Adrenal gland (tissue), 5 donors: ENCODE results near the gene MAPKAPK5.
A peak's percentile ranks its signal among the peaks of the same experiment; 100 is the strongest.

Experiments
- POLR2A ChIP-seq, 2 donors: fragments of 450-650 bp; IDR thresholded peaks; one replicate each; pipeline ENCODE4 v1.6.1; 2017; ENCODE audit warnings: antibody characterized with exemption in 2 of 2, mild to moderate bottlenecking in 2 of 2, moderate library complexity in 1 of 2
- TF ChIP-seq, protein P1 (sequence below), 6 experiments: fragments of 450-650 bp in 4 of 6; fragments of 200-600 bp in 2 of 6; sonication (generic) in 1 of 6; IDR thresholded peaks; 1 replicate in 5 of 6; 2 replicates in 1 of 6; pipeline versions ENCODE4 v1.5.1 to v1.8.0; 2016 to 2021; ENCODE audit warnings: antibody characterized with exemption in 6 of 6, mild to moderate bottlenecking in 2 of 6, moderate library complexity in 1 of 6
- donor health status: DM: no; HTN: no; CAD: no.

DNA sequence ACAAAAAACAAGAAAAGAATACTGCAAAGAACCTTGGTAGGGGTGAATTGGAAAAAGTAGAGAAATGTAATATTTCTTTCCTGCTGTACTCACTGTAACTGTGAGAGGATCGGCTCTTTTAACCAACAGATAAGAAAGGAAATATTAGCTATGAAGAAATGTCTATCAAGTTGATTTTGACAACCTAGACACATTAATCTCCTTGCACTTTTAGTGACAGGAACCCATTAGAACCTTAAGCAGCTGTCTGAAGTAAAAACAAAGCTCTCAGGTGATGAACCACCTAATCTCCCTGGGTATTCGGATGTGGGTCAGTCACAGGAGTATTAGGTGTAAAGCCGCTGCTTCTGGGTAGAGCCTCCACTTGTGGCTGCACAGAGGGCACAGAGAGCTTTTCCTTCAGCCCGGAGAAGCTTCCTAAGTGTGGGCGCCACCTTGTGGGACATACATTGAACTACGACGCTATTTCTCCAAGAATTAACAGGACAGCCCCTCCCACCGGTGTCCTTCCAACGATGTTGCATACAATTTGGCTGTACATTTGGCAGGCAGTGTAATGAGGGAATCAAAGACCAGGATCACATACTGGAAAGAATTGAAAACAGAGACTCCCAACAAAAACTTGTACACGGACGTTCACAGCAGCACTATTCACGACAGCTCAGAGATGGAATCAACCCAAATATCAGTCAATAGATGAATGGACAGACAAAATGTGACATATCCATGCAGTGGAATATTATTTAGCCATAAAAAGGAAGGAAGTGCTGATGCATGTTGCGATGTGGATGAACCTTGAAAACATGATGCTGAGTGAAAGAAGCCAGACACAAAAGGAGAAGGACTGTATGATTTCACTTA is 28.9 kb upstream of the MAPKAPK5 start:
- TF ChIP-seq, protein P1, sequence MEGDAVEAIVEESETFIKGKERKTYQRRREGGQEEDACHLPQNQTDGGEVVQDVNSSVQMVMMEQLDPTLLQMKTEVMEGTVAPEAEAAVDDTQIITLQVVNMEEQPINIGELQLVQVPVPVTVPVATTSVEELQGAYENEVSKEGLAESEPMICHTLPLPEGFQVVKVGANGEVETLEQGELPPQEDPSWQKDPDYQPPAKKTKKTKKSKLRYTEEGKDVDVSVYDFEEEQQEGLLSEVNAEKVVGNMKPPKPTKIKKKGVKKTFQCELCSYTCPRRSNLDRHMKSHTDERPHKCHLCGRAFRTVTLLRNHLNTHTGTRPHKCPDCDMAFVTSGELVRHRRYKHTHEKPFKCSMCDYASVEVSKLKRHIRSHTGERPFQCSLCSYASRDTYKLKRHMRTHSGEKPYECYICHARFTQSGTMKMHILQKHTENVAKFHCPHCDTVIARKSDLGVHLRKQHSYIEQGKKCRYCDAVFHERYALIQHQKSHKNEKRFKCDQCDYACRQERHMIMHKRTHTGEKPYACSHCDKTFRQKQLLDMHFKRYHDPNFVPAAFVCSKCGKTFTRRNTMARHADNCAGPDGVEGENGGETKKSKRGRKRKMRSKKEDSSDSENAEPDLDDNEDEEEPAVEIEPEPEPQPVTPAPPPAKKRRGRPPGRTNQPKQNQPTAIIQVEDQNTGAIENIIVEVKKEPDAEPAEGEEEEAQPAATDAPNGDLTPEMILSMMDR (IDR thresholded peaks at IDR 0.05): peak; percentile 77 to 91 (median 87)
- no peak for TF ChIP-seq POLR2A (IDR thresholded peaks at IDR 0.05)
